SU-DHL-6 (cell line): ENCODE data around the gene CCNY.
"Not testable (repeated sequence)": the region's sequence is repeated elsewhere in the genome, so short reads cannot be mapped to it uniquely, and the experiment has no call there.

Experiments
- H2AFZ ChIP-seq: fragments of 200-600 bp; sonication (generic); 2 replicates; pipeline ENCODE4 v1.6.1; 2014; ENCODE audit warnings: low read depth, mild to moderate bottlenecking, moderate library complexity, mixed read lengths, antibody characterized with exemption, low read length; ENCODE audit not compliant: severe bottlenecking
- H3F3A ChIP-seq: fragments of 200-600 bp; shearing (Covaris generic); 2 replicates; pipeline ENCODE4 v1.6.0; 2016; ENCODE audit warnings: antibody characterized with exemption, mild to moderate bottlenecking; ENCODE audit not compliant: insufficient read depth
- H3K27ac ChIP-seq: fragments of 200-600 bp; sonication (generic); 2 replicates; pipeline ENCODE4 v1.5.1; 2016; ENCODE audit warnings: low read depth, mild to moderate bottlenecking, low read length, moderate library complexity, mixed read lengths
- H3K27me3 ChIP-seq: fragments of 200-600 bp; sonication (generic), shearing (Covaris generic); 2 replicates; pipeline ENCODE4 v1.6.0; 2014; ENCODE audit warnings: mild to moderate bottlenecking, low read length
- H3K36me3 ChIP-seq: fragments of 200-600 bp; sonication (generic); 2 replicates; pipeline ENCODE4 v1.6.1; 2014; ENCODE audit warnings: mild to moderate bottlenecking, low read length, mixed read lengths
- H3K4me2 ChIP-seq: fragments of 300-600, 200-600 bp; shearing (Covaris generic), sonication (generic); 2 replicates; pipeline ENCODE4 v1.6.0; 2014; ENCODE audit warnings: low read length, low read depth, mild to moderate bottlenecking; ENCODE audit not compliant: poor library complexity, severe bottlenecking
- H3K4me3 ChIP-seq: fragments of 200-600 bp; sonication (generic); 2 replicates; pipeline ENCODE4 v1.5.1; 2014; ENCODE audit warnings: antibody characterized with exemption, low read length, mild to moderate bottlenecking, mixed read lengths; ENCODE audit not compliant: insufficient read depth, poor library complexity, severe bottlenecking
- H3K79me2 ChIP-seq: fragments of 200-600 bp; sonication (generic); 2 replicates; pipeline ENCODE4 v1.6.1; 2014; ENCODE audit warnings: mild to moderate bottlenecking, low read length, moderate library complexity; ENCODE audit not compliant: insufficient read depth
- H3K9ac ChIP-seq: fragments of 200-600 bp; sonication (generic); 2 replicates; pipeline ENCODE4 v1.7.0; 2014; ENCODE audit warnings: mild to moderate bottlenecking, low read length
- H3K9me2 ChIP-seq: fragments of 200-600 bp; sonication (generic); replicated peaks from 2 replicates; pipeline ENCODE4 v1.6.1; 2014; ENCODE audit warnings: low read length; ENCODE audit not compliant: insufficient read depth
- H3K9me3 ChIP-seq: fragments of 200-600 bp; sonication (generic); 2 replicates; pipeline ENCODE4 v1.6.1; 2014; ENCODE audit warnings: low read length, mixed read lengths; ENCODE audit not compliant: insufficient read depth
- H4K20me1 ChIP-seq: fragments of 200-600 bp; sonication (generic); 2 replicates; pipeline ENCODE4 v1.6.1; 2014; ENCODE audit warnings: low read depth, mild to moderate bottlenecking, antibody characterized with exemption, low read length, moderate library complexity, mixed read lengths
- CTCF ChIP-seq: fragments of 200-600 bp; sonication (generic); IDR thresholded peaks from one replicate; pipeline ENCODE4 v1.5.1; 2017; ENCODE audit warnings: antibody characterized with exemption, mild to moderate bottlenecking, low read length, moderate library complexity; ENCODE audit not compliant: insufficient read depth, poor library complexity, severe bottlenecking
- EZH2phosphoT487 ChIP-seq: fragments of 200-600 bp; sonication (generic), shearing (Covaris generic); conservative IDR thresholded peaks from 2 replicates; pipeline ENCODE4 v1.6.1; 2018; ENCODE audit warnings: mild to moderate bottlenecking, antibody characterized with exemption, low read length, moderate library complexity, mixed read lengths

The CCNY gene

GRCh38 chr10:35511647-35512046, 175.3 kb downstream of the CCNY start:
- H3K36me3 ChIP-seq = no peaks in the 10 kb centered on the region
- H3K79me2 ChIP-seq = no peaks in the 10 kb centered on the region
- no peak overlapping the region for H3K27ac ChIP-seq
- no peaks in the 10 kb centered on the region for H3K27me3 ChIP-seq
- H3F3A ChIP-seq = no peaks in the 10 kb centered on the region
- H3K9ac ChIP-seq = no peak overlapping the region
- TF ChIP-seq CTCF (no peak), EZH2phosphoT487 (no peak)
- H3K9me3 ChIP-seq = no peaks in the 10 kb centered on the region
- H3K4me2 ChIP-seq = no peak overlapping the region
- no peak overlapping the region for H3K4me3 ChIP-seq
- no peaks in the 10 kb centered on the region for H4K20me1 ChIP-seq
- H2AFZ ChIP-seq = no peak overlapping the region
- H3K9me2 ChIP-seq = no peaks in the 10 kb centered on the region

- Histone ChIP-seq H3K4me3 (no peak overlapping the region), H3F3A (no peaks in the 10 kb centered on the region), H3K27ac (no peak overlapping the region), H3K36me3 (no peaks in the 10 kb centered on the region), H3K9me2 (no peaks in the 10 kb centered on the region), H3K27me3 (no peaks in the 10 kb centered on the region), H2AFZ (no peak overlapping the region), H3K4me2 (no peak overlapping the region), H3K79me2 (no peaks in the 10 kb centered on the region), H3K9ac (no peak overlapping the region), H3K9me3 (no peaks in the 10 kb centered on the region), H4K20me1 (no peaks in the 10 kb centered on the region)
- TF ChIP-seq EZH2phosphoT487 = no peak
- no peak for TF ChIP-seq CTCF
Observed at GRCh38 chr10:35516102-35516670, 179.9 kb downstream of the CCNY start.

GRCh38 chr10:35517431-35518181, 181.3 kb downstream of the CCNY start:
- Histone ChIP-seq H3K27me3 (no peaks in the 10 kb centered on the region), H3K4me3 (no peak overlapping the region), H3K9ac (no peak overlapping the region), H3K36me3 (no peaks in the 10 kb centered on the region), H3K9me2 (no peaks in the 10 kb centered on the region), H3K9me3 (no peaks in the 10 kb centered on the region), H3F3A (no peaks in the 10 kb centered on the region), H4K20me1 (no peaks in the 10 kb centered on the region), H3K4me2 (no peak overlapping the region), H3K27ac (no peak overlapping the region), H3K79me2 (no peaks in the 10 kb centered on the region), H2AFZ (no peak overlapping the region)
- TF ChIP-seq EZH2phosphoT487 (no peak), CTCF (no peak)

- not testable (repeated sequence) for H3K9me2 ChIP-seq, H2AFZ ChIP-seq, H3K4me3 ChIP-seq, H3K27me3 ChIP-seq, H3K27ac ChIP-seq, H3K9ac ChIP-seq, H3K36me3 ChIP-seq, H4K20me1 ChIP-seq, H3K4me2 ChIP-seq, H3K79me2 ChIP-seq, H3K9me3 ChIP-seq, H3F3A ChIP-seq
Observed at GRCh38 chr10:35518187-35518586, 181.9 kb downstream of the CCNY start.
